NCI-H2107 treated with DMSO at 0.1 percent for 48 hours (cell line): ENCODE measurements around the gene TUSC2.
"Not testable (repeated sequence)": the region's sequence is repeated elsewhere in the genome, so short reads cannot be mapped to it uniquely, and the experiment has no call there.

ENCODE experiments used
- DNase-seq: peaks from one replicate; lab custom pipeline; 2025; ENCODE audit not compliant: unreplicated experiment; lab: John Stamatoyannopoulos, UW

Gene TUSC2

DNA sequence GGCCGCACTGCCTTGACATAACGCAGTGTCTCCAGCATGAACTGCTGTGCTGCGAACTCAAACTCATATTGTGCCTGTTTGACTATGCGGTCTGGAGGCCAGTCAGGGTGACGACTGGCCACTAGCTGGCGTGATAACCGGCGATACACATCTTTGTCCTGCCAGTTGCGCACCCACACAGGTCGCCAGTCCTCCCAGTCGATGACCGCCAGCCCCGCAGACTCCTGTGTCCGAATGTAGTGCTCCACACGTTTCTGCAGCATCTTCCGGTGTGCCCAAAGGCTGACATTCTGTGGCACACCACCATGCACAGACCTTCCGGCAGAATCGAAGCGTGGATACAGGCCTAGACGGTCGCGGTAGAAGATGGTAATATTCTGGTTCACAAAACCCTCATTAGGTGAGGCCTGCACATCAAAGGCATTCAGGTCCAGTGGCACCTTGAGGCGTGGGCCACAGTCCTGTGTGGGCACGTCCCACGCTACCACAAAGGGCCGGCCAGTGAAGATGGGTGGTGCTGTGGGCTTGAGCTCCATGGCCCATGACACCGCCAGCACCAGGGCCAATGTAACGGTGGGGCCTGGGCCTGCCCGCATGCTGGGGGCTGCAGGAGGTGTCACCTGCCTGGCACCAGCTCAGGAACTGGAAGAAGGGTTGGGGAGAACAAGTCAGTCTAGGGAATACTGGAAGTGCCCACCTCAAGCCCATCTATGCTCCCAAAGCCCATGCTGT lies 8.0 kb downstream of the TUSC2 start:
- no peak for DNase-seq

DNA sequence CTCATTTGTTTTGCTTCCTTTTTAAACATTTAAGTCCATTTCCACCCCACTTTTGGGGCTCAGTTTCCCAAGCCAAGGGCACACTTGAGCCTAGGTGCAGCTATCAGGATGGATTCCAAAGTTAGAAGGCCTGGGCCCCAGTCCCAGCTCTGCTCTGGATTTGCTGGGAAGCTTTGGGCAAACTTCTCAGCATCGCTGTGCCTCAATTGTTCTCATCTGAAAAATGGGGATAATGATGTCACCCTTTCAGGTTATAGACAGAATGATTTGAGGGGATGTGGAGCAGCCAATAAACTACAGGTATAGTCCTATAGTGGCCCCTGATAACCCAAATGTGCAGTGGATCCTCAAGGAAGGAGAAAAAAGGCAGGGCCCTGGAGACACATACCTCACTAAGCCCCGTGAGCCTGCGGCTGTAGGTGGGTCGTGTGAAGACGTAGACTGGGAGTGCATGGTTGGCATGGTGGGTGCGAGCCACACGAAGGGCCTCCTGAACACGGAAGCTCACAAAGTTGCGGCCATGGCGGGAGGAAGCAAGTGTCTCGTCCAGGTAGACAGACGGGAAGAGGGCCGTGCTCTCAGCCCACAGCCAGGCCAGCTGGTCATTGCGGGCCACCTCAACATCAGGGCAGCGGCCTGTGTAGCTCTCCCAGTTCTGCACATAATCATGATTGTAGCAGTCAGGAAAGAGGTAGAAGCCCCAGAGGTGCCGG lies 8.7 kb downstream of the TUSC2 start:
- DNase-seq = no peak

DNA sequence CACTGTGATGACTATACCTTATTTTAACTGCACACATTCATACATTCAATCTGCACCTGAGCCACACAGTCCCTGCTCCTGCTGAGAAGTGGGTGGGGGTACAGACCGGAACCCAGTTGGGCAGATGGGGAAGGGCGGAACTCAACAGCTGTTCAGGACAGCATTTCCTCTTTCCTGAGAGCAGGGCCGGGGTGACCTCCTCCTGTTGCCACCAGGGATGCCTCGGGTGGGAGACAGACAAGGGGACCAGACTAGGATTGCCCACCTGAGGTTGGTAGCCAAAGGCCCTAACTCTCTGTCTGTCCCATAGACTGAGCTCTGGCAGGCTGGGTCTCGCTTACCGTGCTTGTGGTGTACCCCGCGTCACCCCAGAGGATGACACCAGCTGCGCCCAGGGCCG lies 9.4 kb downstream of the TUSC2 start:
- DNase-seq = no peak

DNA sequence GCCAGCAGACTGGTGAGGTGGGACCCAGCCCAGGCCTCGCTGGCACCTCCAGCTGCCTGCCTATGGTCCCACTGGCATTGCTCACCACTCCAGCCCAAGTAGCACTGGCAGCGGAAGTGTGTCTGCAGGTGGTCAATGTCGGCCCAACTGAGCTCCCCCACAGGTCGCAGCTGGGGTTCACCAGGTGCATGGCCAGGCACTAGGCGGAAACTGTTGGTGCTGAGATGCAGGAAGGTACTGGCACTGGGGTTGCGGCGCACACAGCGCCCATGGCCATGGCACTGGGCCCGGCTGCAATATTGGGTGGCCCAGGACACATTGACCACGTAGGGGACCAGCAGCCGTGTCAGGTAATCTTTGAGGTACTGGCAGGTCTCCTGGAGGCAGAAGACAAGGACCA lies 9.9 kb downstream of the TUSC2 start:
- no peak for DNase-seq

DNA sequence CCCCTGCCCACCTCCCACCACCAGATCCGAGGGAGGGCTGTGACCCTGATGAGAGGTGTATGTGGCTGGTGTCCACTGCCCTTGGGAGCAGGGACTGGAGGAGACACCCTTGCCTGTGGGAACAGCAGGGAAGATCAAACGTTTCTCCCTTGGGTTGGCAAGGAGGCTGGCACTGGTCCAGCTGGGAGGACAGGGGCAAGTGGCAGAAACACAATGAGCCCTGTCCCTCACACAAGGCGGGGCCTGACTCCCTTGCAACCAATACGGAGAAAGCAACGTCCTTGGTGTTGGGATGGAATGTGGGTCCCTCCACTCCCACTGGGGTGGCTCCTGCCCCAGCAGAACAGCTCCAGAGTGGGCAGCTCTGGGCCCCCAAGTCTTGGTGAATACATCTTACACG lies 10.7 kb downstream of the TUSC2 start:
- DNase-seq = no peak

DNA sequence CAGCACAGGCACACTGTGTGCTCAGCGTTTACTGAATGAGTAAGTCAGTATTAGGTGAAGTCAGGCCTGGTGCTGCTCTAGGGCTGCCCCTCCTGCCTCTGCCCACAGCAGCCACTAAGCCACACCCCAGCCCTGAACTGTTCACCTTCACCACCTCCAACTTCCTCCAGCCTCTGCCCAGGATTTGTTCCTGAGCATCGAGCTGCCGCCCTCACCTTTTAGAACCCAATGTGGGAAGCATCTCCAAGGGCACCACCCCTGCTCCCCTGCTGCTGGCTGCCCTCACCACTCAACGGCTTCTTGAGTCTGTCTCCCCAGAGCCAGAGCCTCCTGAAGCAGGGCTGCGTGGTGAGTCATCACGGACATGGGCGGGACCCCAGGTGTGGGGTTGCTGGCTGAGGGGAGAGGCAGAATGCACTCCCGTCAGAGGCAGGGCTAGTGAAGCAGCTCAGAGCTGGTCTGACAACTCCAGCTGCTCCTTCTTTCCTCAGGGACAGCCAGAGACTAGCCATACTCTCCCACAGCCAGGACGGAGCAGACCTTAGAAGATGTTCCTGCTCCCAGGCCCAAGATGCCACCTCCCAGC lies 11.3 kb downstream of the TUSC2 start:
- no peak for DNase-seq

DNA sequence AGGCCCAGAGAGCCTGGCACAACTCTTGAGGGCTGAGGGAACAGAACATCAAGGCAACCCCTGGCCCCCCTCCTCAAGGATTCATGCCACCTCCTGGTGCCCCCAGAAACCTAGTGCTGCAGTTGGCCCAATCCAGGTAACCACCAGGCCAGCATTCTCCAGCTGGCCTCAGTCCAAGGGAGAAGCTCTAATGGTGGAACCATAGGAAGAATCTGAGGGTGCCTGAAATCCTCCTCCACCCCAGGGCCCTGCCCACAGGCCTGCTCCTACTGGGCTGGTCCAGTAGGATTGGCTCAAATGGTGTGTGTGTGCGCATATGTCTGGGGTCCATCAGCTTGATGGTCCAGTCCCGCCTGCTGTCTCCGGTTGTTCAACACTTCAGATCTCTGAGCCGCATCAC lies 13.2 kb downstream of the TUSC2 start:
- DNase-seq = no peak

DNA sequence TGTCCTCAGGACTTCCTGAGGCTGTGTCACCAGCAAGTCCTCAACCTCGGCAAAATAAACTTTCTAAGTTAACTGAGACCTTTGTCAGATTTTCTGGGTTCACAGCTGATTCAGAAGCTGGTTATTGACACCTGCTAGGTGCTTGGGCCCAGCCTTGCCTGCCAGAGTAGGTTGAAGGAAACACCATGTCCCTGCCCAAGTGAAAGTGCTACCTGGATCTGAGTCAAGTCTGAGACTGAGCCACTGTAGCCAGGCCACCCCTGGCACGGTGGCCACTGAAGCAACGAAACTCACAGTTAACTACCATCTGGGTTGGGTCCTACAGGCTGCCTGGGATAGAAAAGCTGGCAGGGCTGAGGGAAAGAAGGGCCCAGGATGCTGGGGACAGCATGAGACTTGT lies 13.7 kb downstream of the TUSC2 start:
- DNase-seq = no peak

DNA sequence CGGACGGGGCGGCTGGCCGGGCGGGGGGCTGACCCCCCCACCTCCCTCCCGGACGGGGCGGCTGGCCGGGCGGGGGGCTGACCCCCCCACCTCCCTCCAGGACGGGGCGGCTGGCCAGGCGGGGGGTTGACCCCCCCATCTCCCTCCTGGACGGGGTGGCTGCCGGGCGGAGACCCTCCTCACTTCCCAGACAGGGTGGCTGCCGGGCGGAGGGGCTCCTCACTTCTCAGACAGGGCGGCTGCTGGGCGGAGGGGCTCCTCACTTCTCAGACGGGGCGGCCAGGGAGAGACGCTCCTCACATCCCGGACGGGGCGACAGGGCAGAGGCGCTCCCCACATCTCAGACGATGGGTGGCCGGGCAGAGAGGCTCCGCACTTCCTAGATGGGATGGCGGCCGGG lies 16.0 kb downstream of the TUSC2 start:
- DNase-seq = not testable (repeated sequence)

DNA sequence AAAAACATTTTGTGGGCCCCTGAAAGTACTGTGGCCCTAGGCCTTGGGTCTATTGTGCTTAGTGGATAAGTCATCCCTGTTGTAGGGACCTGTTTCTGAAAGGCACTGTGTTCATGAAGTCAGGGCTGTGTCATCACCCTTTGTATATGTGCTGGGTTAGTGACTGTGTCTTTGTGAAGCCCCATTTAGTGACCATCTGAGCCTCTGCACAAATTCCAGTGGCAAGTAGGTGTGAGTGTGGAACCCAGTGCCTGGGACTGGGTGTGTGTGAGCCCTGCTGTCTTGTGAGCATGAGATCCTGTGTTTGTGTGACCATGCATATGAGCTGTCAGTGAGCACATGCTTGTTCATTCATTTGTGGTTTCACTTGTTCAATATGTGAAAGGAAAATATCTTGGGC lies 23.4 kb downstream of the TUSC2 start:
- no peak for DNase-seq

DNA sequence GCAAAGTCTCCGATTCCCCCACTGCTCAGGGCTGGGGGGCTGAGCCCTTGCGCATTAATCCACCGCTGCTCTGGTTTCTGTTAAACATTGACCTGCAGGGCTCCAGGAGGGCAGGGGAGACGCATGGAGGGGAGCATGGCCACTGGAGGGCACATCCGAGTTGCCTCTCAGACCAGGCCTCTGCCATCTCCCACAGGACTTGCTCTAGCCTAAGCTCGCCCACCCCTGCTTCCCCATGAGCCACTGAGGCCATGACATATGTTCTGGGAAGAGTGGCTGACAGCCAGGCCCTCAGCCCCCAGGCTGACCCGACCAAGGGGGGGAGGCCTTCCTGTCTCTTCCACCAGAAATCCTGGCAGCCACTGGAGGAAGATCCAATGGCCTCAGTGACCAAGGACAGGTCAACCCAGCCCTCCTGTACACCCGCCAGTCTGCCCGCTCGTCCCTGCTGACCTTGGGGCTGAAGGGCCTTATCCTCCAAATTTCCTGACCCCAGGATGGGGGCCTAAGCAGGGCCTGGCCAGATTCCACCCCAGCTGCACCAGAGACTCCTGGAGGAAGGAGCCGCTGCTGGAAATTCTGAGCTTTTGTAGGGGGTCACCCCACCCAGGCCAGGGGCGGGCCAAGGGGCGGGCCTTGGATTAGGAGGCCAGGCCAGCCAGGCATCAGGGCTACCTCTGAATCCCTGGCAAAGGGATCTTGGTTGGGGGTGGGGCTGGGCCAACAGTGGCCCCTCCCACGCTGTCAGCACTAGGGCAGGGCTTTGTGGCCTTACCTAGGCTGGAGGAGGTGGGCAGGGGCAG lies 24.8 kb downstream of the TUSC2 start, which contains the start of gene HYAL1:
TSS of gene HYAL1 (minus strand) at position 562 of the 803 bp plus-strand sequence. CDS start 618 bp downstream, outside the sequence.
- no peak for DNase-seq

DNA sequence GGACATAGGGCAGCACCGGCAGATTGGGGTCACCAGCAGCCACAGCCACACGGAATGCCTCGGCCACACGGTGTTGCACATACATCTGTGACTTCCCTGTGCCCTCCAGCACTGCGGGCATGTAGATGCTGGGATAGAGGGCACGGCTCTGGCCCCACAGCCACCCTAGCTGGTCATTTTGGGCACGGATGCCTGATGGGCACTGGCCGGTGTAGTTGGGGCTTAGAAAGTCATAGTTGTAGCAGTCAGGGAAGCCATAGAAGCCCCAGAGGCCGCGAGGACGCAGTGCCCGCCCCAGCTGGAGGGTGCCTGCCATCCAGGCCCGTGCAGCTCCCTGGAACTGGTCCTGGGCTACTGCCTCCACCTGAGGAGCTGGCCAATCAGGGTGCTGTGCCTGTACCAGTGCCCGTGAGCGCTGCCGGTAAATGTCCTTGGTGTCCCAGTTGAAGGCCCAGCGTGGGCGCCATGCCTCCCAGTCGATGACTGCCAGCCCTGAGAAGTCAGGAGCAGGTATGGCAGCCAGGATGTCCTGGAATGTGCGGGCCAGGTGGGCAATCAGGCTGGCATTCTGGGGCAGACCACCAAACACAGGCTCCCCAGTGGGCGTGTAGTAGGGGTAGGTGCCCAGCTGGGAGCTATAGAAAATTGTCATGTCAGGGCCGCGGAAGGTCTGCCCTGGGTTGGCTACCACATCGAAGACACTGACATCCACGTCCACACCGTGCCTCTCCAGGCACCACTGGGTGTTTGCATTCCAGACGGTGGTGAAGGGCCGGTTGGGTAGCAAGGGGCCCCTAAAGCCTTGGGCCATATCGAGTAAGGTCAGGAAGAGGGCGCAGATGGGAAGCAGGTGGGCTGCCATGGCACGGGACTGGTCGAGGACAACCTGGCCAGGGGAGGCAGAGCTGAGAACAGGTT lies 25.7 kb downstream of the TUSC2 start:
- DNase-seq = no peak

DNA sequence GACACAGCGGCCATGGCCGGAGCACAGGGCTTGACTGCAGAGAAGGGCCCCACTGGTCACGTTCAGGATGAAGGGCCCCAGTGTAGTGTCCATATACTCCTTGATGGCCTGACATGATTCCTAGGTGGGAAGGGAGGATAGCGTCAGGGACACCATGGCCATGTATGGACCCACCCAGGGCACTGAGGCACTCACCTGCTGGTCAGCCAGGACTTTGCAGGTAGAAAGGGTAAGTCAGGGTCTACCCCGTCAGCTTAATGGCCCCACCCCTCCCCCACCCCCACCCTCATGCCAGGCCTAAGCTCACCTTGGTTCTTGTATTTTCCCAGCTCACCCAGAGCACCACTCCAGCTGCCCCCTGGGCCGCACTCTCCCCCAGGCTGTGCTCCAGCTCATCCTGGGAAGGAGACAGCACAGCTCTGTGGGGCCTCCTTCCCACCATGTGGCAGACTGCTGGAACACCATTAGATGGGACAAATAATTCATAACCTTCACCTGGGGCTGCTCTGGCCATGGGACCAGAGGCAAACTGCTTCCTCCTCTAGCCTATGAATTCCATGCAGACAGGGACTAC lies 27.3 kb downstream of the TUSC2 start:
- DNase-seq = no peak

DNA sequence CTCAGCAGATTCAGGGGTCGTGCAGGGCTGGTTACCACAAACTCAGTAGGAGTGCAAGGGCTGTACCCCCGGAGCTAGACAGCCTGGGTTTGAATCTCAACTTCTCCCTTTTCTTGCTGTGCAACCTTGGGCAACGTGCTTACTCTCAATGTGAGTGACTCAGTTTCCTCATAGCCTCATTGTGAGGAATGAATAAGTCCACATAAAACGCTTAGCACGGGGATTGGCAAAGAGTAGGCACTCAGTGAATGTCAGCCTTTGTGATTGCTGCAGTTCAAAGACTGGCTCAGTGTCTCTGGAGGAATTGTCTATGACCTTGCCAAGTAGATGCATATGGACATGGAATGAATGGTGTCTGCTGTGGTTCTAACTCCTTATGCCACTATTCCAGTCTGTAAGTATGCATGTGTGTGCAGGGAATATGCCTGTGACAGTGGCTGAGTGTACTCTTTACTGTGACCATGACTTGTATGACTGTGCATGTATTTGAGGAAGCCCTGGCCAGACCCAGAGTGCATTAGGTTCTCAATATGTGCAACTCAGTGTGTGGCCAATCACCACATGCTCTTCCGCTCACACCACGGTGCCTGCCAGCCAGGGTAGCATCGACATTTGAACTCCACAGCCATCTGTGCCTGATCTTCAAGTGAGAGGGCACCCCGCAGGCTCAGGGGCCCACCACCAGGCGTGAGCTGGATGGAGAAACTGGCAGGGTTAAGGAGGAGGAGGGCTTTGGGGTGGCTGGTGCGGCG lies 27.9 kb downstream of the TUSC2 start:
- no peak for DNase-seq

DNA sequence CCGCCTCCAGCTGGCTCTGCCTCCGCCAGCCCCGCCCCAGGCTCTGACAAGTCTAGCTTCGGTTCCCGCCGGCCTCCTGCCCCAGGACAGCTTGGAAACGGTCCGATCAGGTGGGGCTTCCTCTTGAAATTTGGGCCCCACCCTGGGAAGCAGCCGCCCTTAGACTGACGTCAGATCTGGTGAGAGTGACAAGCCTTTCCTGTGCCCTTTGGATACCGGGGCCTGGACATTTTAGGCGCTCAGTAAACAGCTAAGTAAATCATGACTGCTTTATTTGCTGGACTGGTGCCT lies 28.4 kb downstream of the TUSC2 start:
- DNase-seq = no peak

DNA sequence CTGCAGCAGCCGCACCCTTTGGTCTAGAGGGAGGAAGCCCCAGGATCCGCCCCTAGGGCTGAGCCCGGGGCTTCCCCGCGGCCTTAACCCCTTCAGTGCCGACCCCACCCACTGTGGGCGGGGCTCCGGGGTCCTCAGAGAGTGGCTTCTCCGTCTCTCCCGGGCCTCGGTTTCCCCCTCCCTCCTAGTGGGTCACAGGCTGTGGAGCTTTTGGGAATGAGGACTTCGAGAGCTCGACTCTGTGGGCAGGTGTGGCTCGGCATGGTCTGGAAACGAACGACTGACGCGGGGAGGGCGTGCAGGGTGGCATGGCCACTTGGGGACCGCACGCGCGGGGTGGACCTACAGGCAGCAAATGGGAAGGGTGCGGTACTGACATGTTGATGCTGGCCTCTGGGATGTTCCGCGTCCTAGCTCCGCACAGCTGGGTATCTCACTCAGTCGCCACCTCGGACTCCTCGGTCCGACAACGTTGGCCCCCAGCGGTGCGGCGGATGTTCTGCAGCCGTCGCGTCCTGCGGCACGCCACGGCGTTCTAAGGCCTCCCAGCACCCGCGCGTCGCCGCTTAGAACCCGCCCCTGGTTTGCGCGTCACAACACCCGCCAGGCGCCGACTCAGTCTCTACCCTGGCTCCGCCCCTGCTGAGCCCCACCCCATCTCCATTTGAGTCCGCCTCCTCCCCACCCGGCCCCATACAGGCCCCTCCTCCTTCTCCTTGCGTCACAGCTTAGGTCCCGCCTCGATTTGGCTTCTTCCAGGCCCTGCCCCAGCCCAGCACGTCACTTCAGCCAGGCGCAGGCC lies 29.0 kb downstream of the TUSC2 start, which contains the start of the genes HYAL3 and NAA80:
TSS of gene HYAL3 (minus strand) at position 570 of the 802 bp plus-strand sequence. CDS start 3,803 bp downstream, outside the sequence.
TSS of gene NAA80 (minus strand) at position 570 of the 802 bp plus-strand sequence. CDS start 1,942 bp downstream, outside the sequence.
- peak; percentile 91 for DNase-seq

DNA sequence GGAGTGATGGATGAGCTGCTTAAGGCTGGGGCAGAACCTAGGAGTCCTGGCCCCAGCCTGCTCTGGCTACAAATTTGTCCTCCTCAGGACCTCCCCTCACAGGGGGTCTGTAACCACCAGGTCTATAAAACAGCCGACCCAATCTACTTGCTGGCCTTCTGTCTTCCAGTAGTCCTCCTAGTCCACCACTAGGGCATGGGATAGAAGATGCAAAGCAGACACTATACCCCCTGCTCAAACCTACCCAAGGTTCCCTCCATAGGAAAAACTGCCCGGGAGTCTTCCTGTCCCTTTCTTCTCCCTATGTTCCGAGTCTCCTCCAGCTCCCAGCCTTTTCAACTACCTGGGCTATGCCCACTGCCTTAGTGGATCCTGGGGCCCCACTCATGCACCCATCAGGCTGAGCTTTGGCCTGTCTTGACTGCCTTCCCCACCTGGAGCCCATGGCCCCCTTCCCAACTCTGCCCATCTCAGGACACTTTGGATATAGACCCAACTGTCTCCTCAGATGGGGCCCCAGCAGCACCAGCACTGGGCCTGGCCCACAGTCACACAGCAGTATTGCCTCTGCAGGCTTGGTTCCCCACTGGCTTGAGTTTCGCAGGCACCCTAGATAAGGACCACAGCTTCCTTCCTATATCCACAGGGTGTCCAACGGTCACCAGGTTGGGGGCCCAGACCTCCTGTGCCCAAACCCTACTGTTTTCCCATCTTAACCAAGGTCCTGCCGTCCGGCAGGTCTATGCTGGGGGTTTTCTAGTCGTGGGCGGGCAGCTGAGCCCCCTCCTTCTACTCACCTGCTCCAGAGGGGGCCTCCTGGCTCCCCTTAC lies 29.9 kb downstream of the TUSC2 start:
- no peak for DNase-seq

DNA sequence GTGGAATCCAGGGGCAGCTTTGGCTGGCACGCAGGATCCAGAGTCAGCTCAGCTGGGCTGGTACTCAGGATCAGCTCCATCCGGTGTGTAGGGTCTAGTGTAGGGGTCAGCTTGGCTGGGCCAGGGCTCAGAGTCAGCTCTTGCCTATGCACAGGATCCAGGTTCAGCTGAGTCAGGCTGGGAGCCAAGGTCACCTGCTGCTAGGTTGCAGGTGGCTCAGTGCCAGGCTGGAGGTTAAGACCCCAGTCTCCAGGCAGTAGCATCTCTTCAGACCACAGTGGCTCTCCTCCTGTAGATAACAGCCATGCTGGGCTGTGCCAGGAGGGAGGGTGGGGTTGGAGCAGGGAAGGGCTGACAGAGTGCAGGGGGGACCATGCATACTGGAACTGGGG lies 30.6 kb downstream of the TUSC2 start:
- no peak for DNase-seq
